A549 (cell line): ENCODE measurements around the gene ZBTB20. TPM values are rescaled to one million over a fixed set of nuclear protein-coding genes. Genes with fewer than 3 reads are reported as not detected.

Experiments used
- ATAC-seq, 2 experiments: fragments of 200-7000 bp in 1 of 2; fragments of >200 bp in 1 of 2; cut with Nextera tagmentation in 1 of 2; cut with Tn5 transposase in 1 of 2; 3 replicates each; pipeline versions ENCODE4 v1.8.0 to v1.9.1; 2018 to 2020; ENCODE audit warnings: mild to moderate bottlenecking in 1 of 2, moderate library complexity in 1 of 2
- CTCF ChIA-PET: fragments of 300-600 bp; sonication (Branson Sonifier 250); formaldehyde crosslinking; extraction: SDS; loops from one replicate; lab custom pipeline; 2021; ENCODE audit warnings: antibody characterized with exemption, inconsistent platforms; lab: Yijun Ruan, JAX
- POLR2A ChIA-PET: fragments of 350-600 bp; formaldehyde crosslinking; extraction: SDS; loops from one replicate; lab custom pipeline; 2021; ENCODE audit warnings: antibody characterized with exemption, inconsistent platforms; lab: Yijun Ruan, JAX
- DNase-seq, 2 experiments: peaks; one replicate each; pipeline versions ENCODE4 v3.0.0 to v3.0.0-alpha.2; 2011 to 2016; ENCODE audit warnings: low read depth in 1 of 2, low spot score in 1 of 2
- FAIRE-seq: peaks from 2 replicates; lab custom pipeline; 2011; peaks lifted over from hg19 to GRCh38; lab: Jason Lieb, UNC
- H3K27ac ChIP-seq, 2 experiments: fragments of >200 bp; sonication (Bioruptor Twin); formaldehyde crosslinking; 3 replicates each; pipeline ENCODE4 v1.5.1; 2016 to 2017
- H3K4me1 ChIP-seq: fragments of >200 bp; sonication (Bioruptor Twin); formaldehyde crosslinking; 3 replicates; pipeline ENCODE4 v1.6.1; 2016
- H3K4me2 ChIP-seq: fragments of >200 bp; sonication (Bioruptor Twin); formaldehyde crosslinking; 3 replicates; pipeline ENCODE4 v1.6.1; 2016
- H3K4me3 ChIP-seq: fragments of >200 bp; sonication (Bioruptor Twin); formaldehyde crosslinking; 3 replicates; pipeline ENCODE4 v1.5.1; 2016
- H3K9me3 ChIP-seq: fragments of >200 bp; sonication (Bioruptor Twin); formaldehyde crosslinking; 3 replicates; pipeline ENCODE4 v1.6.1; 2016
- BHLHE40 ChIP-seq: IDR thresholded peaks from 2 replicates; pipeline ENCODE4 v1.6.1; 2012; ENCODE audit warnings: low read depth, low read length, inconsistent platforms
- CEBPB ChIP-seq, 2 experiments: fragments of >200 bp in 1 of 2; sonication (Bioruptor Twin) in 1 of 2; formaldehyde crosslinking in 1 of 2; IDR thresholded peaks; 2 replicates each; pipeline ENCODE4 v1.6.1; 2012 to 2016
- ESRRA ChIP-seq: fragments of 150-350 bp; IDR thresholded peaks from 2 replicates; pipeline ENCODE4 v1.6.1; 2014; ENCODE audit warnings: mild to moderate bottlenecking, low read length, borderline replicate concordance
- FOSL2 ChIP-seq, 2 experiments: fragments of 450-650 bp in 1 of 2; fragments of >200 bp in 1 of 2; sonication (Bioruptor Twin) in 1 of 2; formaldehyde crosslinking; IDR thresholded peaks; 2 replicates each; pipeline versions ENCODE4 v1.5.0 to v1.6.1; 2016 to 2020; ENCODE audit warnings: mild to moderate bottlenecking in 1 of 2, moderate library complexity in 1 of 2
- GATA3 ChIP-seq: IDR thresholded peaks from 2 replicates; pipeline ENCODE4 v1.6.1; 2012; ENCODE audit warnings: borderline replicate concordance
- HDAC2 ChIP-seq: fragments of 200-600 bp; sonication (generic); IDR thresholded peaks from 2 replicates; pipeline ENCODE4 v1.6.1; 2016
- HOXA7 ChIP-seq: fragments of 250-450 bp; sonication (Bioruptor Pico); IDR thresholded peaks from 2 replicates; pipeline ENCODE4 v1.5.0; 2020; ENCODE audit warnings: mild to moderate bottlenecking, moderate library complexity
- HOXB13 ChIP-seq: fragments of 250-450 bp; sonication (Bioruptor Pico); IDR thresholded peaks from 2 replicates; pipeline ENCODE4 v1.5.0; 2020; ENCODE audit warnings: low read depth, mild to moderate bottlenecking, moderate library complexity
- MYC ChIP-seq: IDR thresholded peaks from 2 replicates; pipeline ENCODE4 v1.6.1; 2012; ENCODE audit warnings: mild to moderate bottlenecking, inconsistent platforms, low read length, improper control_type of control experiment, borderline replicate concordance
- PHF8 ChIP-seq: fragments of 200-600 bp; sonication (generic); IDR thresholded peaks from 2 replicates; pipeline ENCODE4 v1.6.1; 2016; ENCODE audit warnings: low read depth, mild to moderate bottlenecking, antibody characterized with exemption, moderate library complexity, borderline replicate concordance
- POLR2A ChIP-seq: IDR thresholded peaks from 2 replicates; pipeline ENCODE4 v1.6.1; 2012; ENCODE audit warnings: mild to moderate bottlenecking, low read length
- RARB ChIP-seq: fragments of 250-450 bp; sonication (Bioruptor Pico); IDR thresholded peaks from 2 replicates; pipeline ENCODE4 v1.8.0; 2021; ENCODE audit warnings: mild to moderate bottlenecking, moderate library complexity
- RNF2 ChIP-seq: fragments of 200-600 bp; sonication (generic); IDR thresholded peaks from 2 replicates; pipeline ENCODE4 v1.6.1; 2016; ENCODE audit warnings: low read depth, mild to moderate bottlenecking, antibody characterized with exemption, moderate library complexity, borderline replicate concordance
- TFCP2L1 ChIP-seq: fragments of 250-450 bp; sonication (Bioruptor Pico); IDR thresholded peaks from 2 replicates; pipeline ENCODE4 v1.5.0; 2021; ENCODE audit warnings: mild to moderate bottlenecking
- ZFP36 ChIP-seq: fragments of 450-650 bp; IDR thresholded peaks from 2 replicates; pipeline ENCODE4 v1.6.1; 2014; ENCODE audit warnings: borderline replicate concordance; ENCODE audit not compliant: partially characterized antibody
- ZNF302 ChIP-seq: fragments of 250-450 bp; sonication (Bioruptor Pico); IDR thresholded peaks from 2 replicates; pipeline ENCODE4 v1.9.0; 2021; ENCODE audit warnings: inconsistent platforms, mild to moderate bottlenecking, moderate library complexity
- WGBS: methylation state at CpG from one replicate; pipeline ENCODE4 v1.1.6; 2017; ENCODE audit errors: missing lambda C conversion rate; 5-methylcytosine and 5-hydroxymethylcytosine counted together
- polyA plus RNA-seq, 4 experiments: library from polyadenylated mRNA; depleted of rRNA in 3 of 4; stranded (reverse); fragments of >200 nt; fragmentation: RNase III in 1 of 4; extraction: RNeasy Plus Mini Kit Qiagen cat#74134 plus additional on column Dnase treatment in 1 of 4; gene quantifications; 2 replicates in 3 of 4; 3 replicates in 1 of 4; pipeline ENCODE4 v1.2.3, GENCODE V29; 2011 to 2017
- TF ChIP-seq, protein P1 (sequence below): fragments of 150-350 bp; IDR thresholded peaks from 2 replicates; pipeline ENCODE4 v1.6.1; 2014; ENCODE audit warnings: low read depth, mild to moderate bottlenecking, low read length
- TF ChIP-seq, protein P2 (sequence below): fragments of >200 bp; sonication (Bioruptor Twin); formaldehyde crosslinking; IDR thresholded peaks from 3 replicates; pipeline ENCODE4 v1.6.1; 2016
- TF ChIP-seq, protein P3 (sequence below): fragments of 250-450 bp; sonication (Bioruptor Pico); IDR thresholded peaks from 2 replicates; pipeline ENCODE4 v1.5.0; 2021; ENCODE audit warnings: mild to moderate bottlenecking, moderate library complexity, borderline replicate concordance
- TF ChIP-seq, protein P4 (sequence below): fragments of 450-650 bp; IDR thresholded peaks from 2 replicates; pipeline ENCODE4 v1.6.1; 2014; ENCODE audit warnings: antibody characterized with exemption

The ZBTB20 gene
- polyA plus RNA-seq, 2 of the 4 experiments (the other 2 are of a cell fraction): 0.85 to 5.0 TPM

DNA sequence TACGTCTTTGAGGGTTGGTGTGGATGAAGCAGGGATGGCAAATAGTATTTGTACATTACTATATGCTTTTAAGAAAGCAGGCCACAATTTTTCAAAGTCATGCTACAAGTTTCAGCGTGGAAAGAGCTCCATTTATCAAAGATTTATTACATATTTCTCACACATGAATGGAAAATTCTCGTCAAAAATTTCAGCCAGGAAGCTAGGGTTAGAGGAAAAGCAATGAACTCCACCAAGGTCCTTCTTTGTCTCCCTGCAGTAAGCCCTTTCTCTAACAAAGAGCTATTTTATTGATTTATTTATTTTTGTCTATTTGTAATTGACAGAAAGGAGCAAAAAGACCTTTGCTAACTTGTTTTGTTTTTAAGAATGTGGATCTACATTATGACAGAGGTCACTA lies 7.5 kb upstream of the ZBTB20 start:
- 58% methylated on average over 3 of the region's 3 CpGs for WGBS
- FAIRE-seq (no peak), DNase-seq (no peak), ATAC-seq (no peak)
- H3K9me3 ChIP-seq: peaks cover 7% of the 10 kb centered on the region; the same call in 1 of the 3 replicates
- ChIA-PET CTCF (interaction anchor here (1.0 kb wide), 1 partner anchor 630 kb away, joined by 4 read pairs; no protein-coding TSS in a partner anchor), POLR2A (no interaction called here)
- H3K4me2 ChIP-seq: no peak overlapping the region
- no peak overlapping the region for H3K4me3 ChIP-seq
- no peak overlapping the region for H3K27ac ChIP-seq
- H3K4me1 ChIP-seq: no peaks in the 10 kb centered on the region
- TF ChIP-seq POLR2A (no peak), CEBPB (IDR thresholded peaks at IDR 0.05) (no peak), ZNF302 (CRISPR knock-in tag) (no peak), RARB (CRISPR knock-in tag) (no peak), MYC (no peak), HOXB13 (no peak), BHLHE40 (no peak), TFCP2L1 (CRISPR knock-in tag) (no peak), ZFP36 (no peak), ESRRA (no peak), FOSL2 (IDR thresholded peaks at IDR 0.05) (no peak), FOSL2 (CRISPR knock-in tag; IDR thresholded peaks at IDR 0.05) (no peak), HDAC2 (no peak), PHF8 (no peak), RNF2 (no peak), GATA3 (no peak)
- TF ChIP-seq, protein P1, sequence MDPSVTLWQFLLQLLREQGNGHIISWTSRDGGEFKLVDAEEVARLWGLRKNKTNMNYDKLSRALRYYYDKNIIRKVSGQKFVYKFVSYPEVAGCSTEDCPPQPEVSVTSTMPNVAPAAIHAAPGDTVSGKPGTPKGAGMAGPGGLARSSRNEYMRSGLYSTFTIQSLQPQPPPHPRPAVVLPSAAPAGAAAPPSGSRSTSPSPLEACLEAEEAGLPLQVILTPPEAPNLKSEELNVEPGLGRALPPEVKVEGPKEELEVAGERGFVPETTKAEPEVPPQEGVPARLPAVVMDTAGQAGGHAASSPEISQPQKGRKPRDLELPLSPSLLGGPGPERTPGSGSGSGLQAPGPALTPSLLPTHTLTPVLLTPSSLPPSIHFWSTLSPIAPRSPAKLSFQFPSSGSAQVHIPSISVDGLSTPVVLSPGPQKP: no peak
- TF ChIP-seq, protein P2, sequence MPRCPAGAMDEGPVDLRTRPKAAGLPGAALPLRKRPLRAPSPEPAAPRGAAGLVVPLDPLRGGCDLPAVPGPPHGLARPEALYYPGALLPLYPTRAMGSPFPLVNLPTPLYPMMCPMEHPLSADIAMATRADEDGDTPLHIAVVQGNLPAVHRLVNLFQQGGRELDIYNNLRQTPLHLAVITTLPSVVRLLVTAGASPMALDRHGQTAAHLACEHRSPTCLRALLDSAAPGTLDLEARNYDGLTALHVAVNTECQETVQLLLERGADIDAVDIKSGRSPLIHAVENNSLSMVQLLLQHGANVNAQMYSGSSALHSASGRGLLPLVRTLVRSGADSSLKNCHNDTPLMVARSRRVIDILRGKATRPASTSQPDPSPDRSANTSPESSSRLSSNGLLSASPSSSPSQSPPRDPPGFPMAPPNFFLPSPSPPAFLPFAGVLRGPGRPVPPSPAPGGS: no peak
- TF ChIP-seq, protein P3, sequence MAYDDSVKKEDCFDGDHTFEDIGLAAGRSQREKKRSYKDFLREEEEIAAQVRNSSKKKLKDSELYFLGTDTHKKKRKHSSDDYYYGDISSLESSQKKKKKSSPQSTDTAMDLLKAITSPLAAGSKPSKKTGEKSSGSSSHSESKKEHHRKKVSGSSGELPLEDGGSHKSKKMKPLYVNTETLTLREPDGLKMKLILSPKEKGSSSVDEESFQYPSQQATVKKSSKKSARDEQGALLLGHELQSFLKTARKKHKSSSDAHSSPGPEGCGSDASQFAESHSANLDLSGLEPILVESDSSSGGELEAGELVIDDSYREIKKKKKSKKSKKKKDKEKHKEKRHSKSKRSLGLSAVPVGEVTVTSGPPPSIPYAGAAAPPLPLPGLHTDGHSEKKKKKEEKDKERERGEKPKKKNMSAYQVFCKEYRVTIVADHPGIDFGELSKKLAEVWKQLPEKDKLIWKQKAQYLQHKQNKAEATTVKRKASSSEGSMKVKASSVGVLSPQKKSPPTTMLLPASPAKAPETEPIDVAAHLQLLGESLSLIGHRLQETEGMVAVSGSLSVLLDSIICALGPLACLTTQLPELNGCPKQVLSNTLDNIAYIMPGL (CRISPR knock-in tag): no peak
- TF ChIP-seq, protein P4, sequence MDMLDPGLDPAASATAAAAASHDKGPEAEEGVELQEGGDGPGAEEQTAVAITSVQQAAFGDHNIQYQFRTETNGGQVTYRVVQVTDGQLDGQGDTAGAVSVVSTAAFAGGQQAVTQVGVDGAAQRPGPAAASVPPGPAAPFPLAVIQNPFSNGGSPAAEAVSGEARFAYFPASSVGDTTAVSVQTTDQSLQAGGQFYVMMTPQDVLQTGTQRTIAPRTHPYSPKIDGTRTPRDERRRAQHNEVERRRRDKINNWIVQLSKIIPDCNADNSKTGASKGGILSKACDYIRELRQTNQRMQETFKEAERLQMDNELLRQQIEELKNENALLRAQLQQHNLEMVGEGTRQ: no peak

DNA sequence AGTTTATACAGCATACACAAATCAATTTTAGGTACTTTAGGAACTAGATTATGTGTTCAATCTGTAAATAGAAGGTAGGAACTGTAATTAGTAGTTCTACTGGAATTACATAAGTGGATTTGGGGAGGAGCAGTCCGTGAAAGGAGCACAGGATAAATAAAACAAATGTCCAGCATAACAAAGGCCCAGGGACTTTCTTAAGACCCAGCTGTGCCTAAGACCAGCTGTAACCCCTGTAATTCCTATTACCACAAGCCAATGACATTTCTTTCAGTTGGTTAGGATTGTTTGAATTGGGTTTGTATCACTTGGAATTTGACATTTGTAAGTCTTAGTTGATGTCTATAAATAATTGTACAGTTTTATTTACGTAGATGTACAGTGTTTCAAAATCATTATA lies 4.8 kb upstream of the ZBTB20 start:
- Histone ChIP-seq H3K27ac (no peak overlapping the region), H3K4me1 (peaks cover 6% of the 10 kb centered on the region; the same call in 2 of the 3 replicates), H3K9me3 (no peaks in the 10 kb centered on the region), H3K4me2 (no peak overlapping the region), H3K4me3 (no peak overlapping the region)
- CTCF ChIA-PET: no interaction called here
- 71% methylated on average over 2 of the region's 2 CpGs for WGBS
- FAIRE-seq (no peak), DNase-seq (no peak), ATAC-seq (no peak)
- POLR2A ChIA-PET: no interaction called here
- TF ChIP-seq HOXA7 (CRISPR knock-in tag): no peak
